ENCODE results near the gene PEX3. TPM values are rescaled to one million over a fixed set of nuclear protein-coding genes. Genes with fewer than 3 reads are reported as not detected.

The PEX3 gene
- total and polyA plus RNA-seq, 2 of the 4 experiments (the other 2 are of a cell fraction): 13.3 to 13.7 TPM

DNA sequence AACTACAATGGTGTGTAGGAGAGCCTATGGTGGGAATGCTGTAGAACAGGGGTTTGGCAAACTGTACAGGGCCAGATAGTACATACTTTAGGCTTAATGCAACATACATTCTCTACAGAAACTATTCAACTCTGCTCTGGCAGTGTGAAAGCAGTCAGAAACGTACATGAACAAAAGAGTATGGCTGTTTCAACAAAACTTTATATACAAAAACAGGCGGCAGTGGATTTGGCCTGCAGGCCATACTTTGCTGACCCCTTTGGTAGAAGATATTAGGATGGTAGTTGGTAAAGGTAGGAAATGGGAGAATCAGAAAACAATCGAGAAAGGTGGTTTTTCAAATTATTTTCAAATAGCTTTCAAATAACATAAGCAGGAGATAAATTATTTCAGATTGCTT is 36.1 kb downstream of the PEX3 start:
- Histone ChIP-seq H3K56ac (ENCODE audit: extremely low read depth, insufficient read depth, low read length) (no peak overlapping the region), H3K9ac (ENCODE audit: low read depth, low read length) (no peak overlapping the region), H3K27me3 (ENCODE audit: control insufficient read depth, insufficient read depth, low read length) (no peaks in the 10 kb centered on the region), H3K27ac (ENCODE audit: insufficient read depth, low read length) (no peak overlapping the region), H3K23ac (ENCODE audit: low read depth, low read length) (no peak overlapping the region), H3K18ac (ENCODE audit: low read depth, low read length) (no peak overlapping the region), H2BK20ac (ENCODE audit: low read depth, low read length) (no peak overlapping the region), H3K79me1 (ENCODE audit: low read depth in 1 of 2, low read length in 2 of 2) (no peaks in the 10 kb centered on the region), H3K9me1 (ENCODE audit: insufficient read depth, low read length) (no peaks in the 10 kb centered on the region; the same call in 1 of the 2 replicates), H3K4me3 (ENCODE audit: insufficient read depth, low read depth, low read length) (no peak overlapping the region), H2AK9ac (replicated peaks; ENCODE audit: low read depth, low read length, poor library complexity) (no peak overlapping the region), H4K20me1 (ENCODE audit: insufficient read depth, low read length) (no peaks in the 10 kb centered on the region), H3K4me2 (ENCODE audit: low read depth, low read length) (no peak overlapping the region), H3K4me1 (ENCODE audit: control insufficient read depth, insufficient read depth, low read length) (no peaks in the 10 kb centered on the region), H2BK120ac (ENCODE audit: low read depth, low read length) (no peak overlapping the region), H2BK5ac (ENCODE audit: low read depth, low read length, poor library complexity, severe bottlenecking) (no peak overlapping the region), H3K14ac (replicated peaks; ENCODE audit: low read depth, low read length) (no peak overlapping the region), H2BK15ac (ENCODE audit: low read depth, low read length) (no peak overlapping the region), H2AFZ (replicated peaks; ENCODE audit: low read length, poor library complexity) (no peak overlapping the region), H3K4ac (ENCODE audit: low read depth, low read length) (no peak overlapping the region), H4K5ac (ENCODE audit: low read depth, low read length) (no peak overlapping the region), H4K91ac (ENCODE audit: insufficient read depth, low read depth, low read length) (no peak overlapping the region), H4K8ac (ENCODE audit: low read depth in 2 of 2, low read length in 2 of 2) (no peak overlapping the region), H3K9me3 (ENCODE audit: control insufficient read depth, insufficient read depth, low read length) (no peaks in the 10 kb centered on the region), H3K36me3 (ENCODE audit: control insufficient read depth, insufficient read depth, low read length) (peaks cover 3% of the 10 kb centered on the region), H2AK5ac (ENCODE audit: low read depth, low read length) (no peak overlapping the region)
- TF ChIP-seq CTCF (conservative IDR thresholded peaks at IDR 0.05; ENCODE audit: low read depth, low read length) (no peak), FOS (IDR thresholded peaks at IDR 0.05; ENCODE audit: low read depth, low read length) (no peak)
- BruUV-seq (replicated peaks): no TSS peak
- intact Hi-C loops (cut with micrococcal nuclease) (no loop called here), in situ Hi-C loops (cut with MboI; ENCODE audit: low sequenced_read_pairs) (no loop called here), dilution Hi-C loops (cut with HindIII; ENCODE audit: low sequenced_read_pairs, unreplicated experiment) (no loop called here)
- no peak for DNase-seq
- no peak for ATAC-seq (ENCODE audit: low read depth)
- WGBS, 2 experiments (ENCODE audit: extremely low coverage in 2 of 2, insufficient read length in 1 of 2): no CpG with 5 or more reads among the region's 3 CpGs
- ChIA-PET CTCF (interaction anchor here (0.8 kb wide), 1 partner anchor 10 kb away, joined by 3 read pairs; no protein-coding TSS in a partner anchor), POLR2A (ENCODE audit: unreplicated experiment) (no interaction called here)
